Fibroblast of upper back skin (primary cell): ENCODE measurements around the gene PCDH10.
"Not testable (repeated sequence)": the region's sequence is repeated elsewhere in the genome, so short reads cannot be mapped to it uniquely, and the experiment has no call there.

Source experiments
- DNase-seq: peaks from one replicate; pipeline ENCODE4 v3.0.0-alpha.2; 2013

The PCDH10 gene

DNA sequence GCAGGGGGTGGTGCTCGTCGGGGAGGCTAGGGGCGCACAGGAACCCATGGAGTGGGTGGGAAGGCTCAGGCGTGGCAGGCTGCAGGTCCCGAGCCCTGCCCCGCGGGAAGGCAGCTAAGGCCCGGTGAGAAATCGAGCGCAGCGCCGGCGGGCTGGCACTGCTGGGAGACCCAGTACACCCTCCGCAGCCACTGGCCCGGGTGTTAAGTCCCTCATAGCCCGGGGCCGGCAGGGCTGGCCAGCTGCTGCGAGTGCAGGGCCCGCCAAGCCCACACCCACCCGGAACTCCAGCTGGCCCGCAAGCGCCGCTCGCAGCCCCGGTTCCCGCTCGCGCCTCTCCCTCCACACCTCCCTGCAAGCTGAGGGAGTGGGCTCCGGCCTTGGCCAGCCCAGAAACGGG, 91.4 kb downstream of the PCDH10 start:
- not testable (repeated sequence) for DNase-seq
